Spleen (tissue), 7 donors: ENCODE measurements around the gene EDN2.

ENCODE experiments used
- CTCF ChIP-seq, 11 experiments: fragments of 200-600 bp in 7 of 11; fragments of 450-650 bp in 4 of 11; sonication (generic) in 4 of 11; IDR thresholded peaks in 8 of 11; conservative IDR thresholded peaks in 3 of 11; 1 replicate in 7 of 11; 2 replicates in 4 of 11; pipeline versions ENCODE4 v1.4.0 to v1.8.0; 2016 to 2021; ENCODE audit warnings: antibody characterized with exemption in 11 of 11, inconsistent platforms in 4 of 11, mild to moderate bottlenecking in 1 of 11
- POLR2A ChIP-seq, 3 donors: fragments of 450-650 bp; IDR thresholded peaks; one replicate each; pipeline ENCODE4 v1.5.1; 2017; ENCODE audit warnings: antibody characterized with exemption in 3 of 3, mild to moderate bottlenecking in 1 of 3
- donor health status: DM: no; HTN: no; CAD: no; lungs with moderate emphysema.
- donor health status: DM: no; HTN: no; CAD: no.
- donor health status: DM: no; HTN: no; CAD: no.

GRCh38 chr1:41523949-41524675 is 39.6 kb upstream of the EDN2 start:
- TF ChIP-seq CTCF (IDR thresholded peaks at IDR 0.05 in 8 of 11, conservative IDR thresholded peaks at IDR 0.05 in 3 of 11) (no peak), POLR2A (IDR thresholded peaks at IDR 0.05) (no peak)
